ENCODE measurements around the gene MITF.

MITF gene

DNA sequence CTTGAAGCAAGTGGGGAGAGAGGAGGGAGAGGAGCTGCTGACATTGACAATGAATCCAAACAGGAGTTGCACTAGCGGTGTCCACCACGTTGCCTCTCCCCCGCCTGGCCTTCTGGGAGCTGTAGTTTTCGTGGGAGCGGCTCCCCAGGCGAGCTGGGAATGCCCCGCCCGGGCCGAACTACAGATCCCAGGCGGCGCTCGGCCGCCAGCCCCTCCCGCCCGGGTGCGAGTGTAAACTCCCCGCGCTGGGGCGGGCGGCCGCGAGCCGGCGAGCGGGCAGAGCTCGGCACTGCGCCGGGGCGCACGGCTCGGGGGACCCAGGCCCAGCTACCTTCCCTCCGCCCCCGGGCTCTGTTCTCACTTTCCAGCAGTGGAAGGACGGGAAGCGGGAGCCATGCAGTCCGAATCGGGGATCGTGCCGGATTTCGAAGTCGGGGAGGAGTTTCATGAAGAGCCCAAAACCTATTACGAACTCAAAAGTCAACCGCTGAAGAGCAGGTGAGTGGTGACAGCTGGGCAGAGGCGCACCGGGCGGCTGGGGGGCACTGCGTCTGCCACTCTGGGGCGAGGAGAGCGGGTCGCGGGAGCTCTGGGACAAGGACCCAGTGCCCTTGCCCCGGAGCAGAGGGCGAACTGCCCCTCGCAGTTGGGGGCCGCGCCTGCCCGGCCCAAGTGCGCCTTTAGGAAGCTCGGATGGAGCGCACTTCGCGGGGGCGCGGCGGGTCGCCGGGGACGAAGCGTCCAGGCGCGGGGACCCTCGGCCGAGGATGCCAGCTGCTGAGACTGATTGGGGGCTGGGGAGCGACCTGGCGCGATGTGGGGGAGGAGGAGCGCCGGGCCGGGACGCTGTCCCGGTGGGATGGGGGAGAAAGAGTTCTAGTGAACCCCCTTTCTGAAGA is at the start of gene MITF:
Gene MITF (plus strand): TSS at position 261 of the 899 bp plus-strand sequence. CDS start 134 bp downstream, at position 395.
- H3K9me3 ChIP-seq (ENCODE audit: control insufficient read depth, low read length): no peaks in the 10 kb centered on the region
- no peaks in the 10 kb centered on the region for H3K36me3 ChIP-seq (ENCODE audit: control insufficient read depth, insufficient read depth, low read length)
- no peaks in the 10 kb centered on the region for H3K27me3 ChIP-seq (ENCODE audit: control insufficient read depth, insufficient read depth, low read length)
- peak within 1 kb of the TSS; percentile 51 for H3K9ac ChIP-seq (ENCODE audit: low read length)
- peak within 1 kb of the TSS; percentile 64 for H3K4me3 ChIP-seq (ENCODE audit: low read length)
- no peaks in the 10 kb centered on the region for H3K4me1 ChIP-seq (ENCODE audit: control insufficient read depth, insufficient read depth, low read length)

- H3K4me3 ChIP-seq (ENCODE audit: low read length): no peak overlapping the region
- H3K4me1 ChIP-seq (ENCODE audit: control insufficient read depth, insufficient read depth, low read length): no peaks in the 10 kb centered on the region
- H3K27me3 ChIP-seq (ENCODE audit: control insufficient read depth, insufficient read depth, low read length): no peaks in the 10 kb centered on the region
- H3K9me3 ChIP-seq (ENCODE audit: control insufficient read depth, low read length): no peaks in the 10 kb centered on the region
- H3K36me3 ChIP-seq (ENCODE audit: control insufficient read depth, insufficient read depth, low read length): no peaks in the 10 kb centered on the region
- no peak overlapping the region for H3K9ac ChIP-seq (ENCODE audit: low read length)
Observed at GRCh38 chr3:69691860-69692259, 47.4 kb upstream of the MITF start.

GRCh38 chr3:69692761-69693160 is 46.5 kb upstream of the MITF start:
- no peaks in the 10 kb centered on the region for H3K27me3 ChIP-seq (ENCODE audit: control insufficient read depth, insufficient read depth, low read length)
- H3K9me3 ChIP-seq (ENCODE audit: control insufficient read depth, low read length): no peaks in the 10 kb centered on the region
- no peaks in the 10 kb centered on the region for H3K4me1 ChIP-seq (ENCODE audit: control insufficient read depth, insufficient read depth, low read length)
- H3K9ac ChIP-seq (ENCODE audit: low read length): no peak overlapping the region
- no peak overlapping the region for H3K4me3 ChIP-seq (ENCODE audit: low read length)
- no peaks in the 10 kb centered on the region for H3K36me3 ChIP-seq (ENCODE audit: control insufficient read depth, insufficient read depth, low read length)

DNA sequence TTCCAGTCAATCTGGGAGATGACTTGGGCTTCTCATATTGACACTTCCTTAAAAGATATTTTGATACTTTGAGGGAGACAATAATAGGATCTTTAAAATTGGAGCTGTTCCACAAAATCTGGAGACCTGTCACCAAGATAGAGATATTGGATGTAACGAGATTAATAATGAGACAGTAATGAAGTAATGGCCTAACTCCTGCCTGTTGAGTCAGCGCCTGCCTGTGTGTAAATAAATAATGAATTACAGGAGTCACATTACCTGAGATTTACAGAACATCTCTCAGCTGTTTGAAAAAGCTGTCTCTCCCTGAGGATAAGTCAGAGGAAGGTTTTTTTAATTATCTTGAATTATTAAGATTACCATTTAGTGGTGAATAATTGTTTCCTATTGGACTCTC is 43.8 kb upstream of the MITF start:
- no peaks in the 10 kb centered on the region for H3K9me3 ChIP-seq (ENCODE audit: control insufficient read depth, low read length)
- no peaks in the 10 kb centered on the region for H3K27me3 ChIP-seq (ENCODE audit: control insufficient read depth, insufficient read depth, low read length)
- H3K36me3 ChIP-seq (ENCODE audit: control insufficient read depth, insufficient read depth, low read length): no peaks in the 10 kb centered on the region
- no peaks in the 10 kb centered on the region for H3K4me1 ChIP-seq (ENCODE audit: control insufficient read depth, insufficient read depth, low read length)
- H3K4me3 ChIP-seq (ENCODE audit: low read length): no peak overlapping the region
- no peak overlapping the region for H3K9ac ChIP-seq (ENCODE audit: low read length)

DNA sequence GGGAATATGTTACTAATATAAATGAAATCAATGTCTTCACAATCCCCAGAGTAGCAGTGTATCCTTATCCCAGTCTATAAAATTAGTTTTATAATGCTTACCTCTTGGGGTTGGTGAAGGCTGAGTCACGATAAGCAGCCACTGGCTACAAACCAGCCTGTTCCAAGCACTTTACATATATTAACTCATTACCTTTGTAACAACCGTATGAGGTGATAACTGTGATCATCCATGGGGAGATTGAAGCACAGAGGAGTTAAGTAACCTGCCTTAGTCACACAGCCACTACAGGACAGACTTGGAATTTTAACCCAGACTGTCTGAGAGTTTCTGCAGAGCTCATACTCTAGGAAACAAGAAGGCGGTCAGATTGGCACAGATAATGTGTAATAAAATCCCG is 43.3 kb upstream of the MITF start:
- no peaks in the 10 kb centered on the region for H3K9me3 ChIP-seq (ENCODE audit: control insufficient read depth, low read length)
- no peaks in the 10 kb centered on the region for H3K4me1 ChIP-seq (ENCODE audit: control insufficient read depth, insufficient read depth, low read length)
- H3K27me3 ChIP-seq (ENCODE audit: control insufficient read depth, insufficient read depth, low read length): no peaks in the 10 kb centered on the region
- no peak overlapping the region for H3K9ac ChIP-seq (ENCODE audit: low read length)
- no peak overlapping the region for H3K4me3 ChIP-seq (ENCODE audit: low read length)
- H3K36me3 ChIP-seq (ENCODE audit: control insufficient read depth, insufficient read depth, low read length): no peaks in the 10 kb centered on the region

DNA sequence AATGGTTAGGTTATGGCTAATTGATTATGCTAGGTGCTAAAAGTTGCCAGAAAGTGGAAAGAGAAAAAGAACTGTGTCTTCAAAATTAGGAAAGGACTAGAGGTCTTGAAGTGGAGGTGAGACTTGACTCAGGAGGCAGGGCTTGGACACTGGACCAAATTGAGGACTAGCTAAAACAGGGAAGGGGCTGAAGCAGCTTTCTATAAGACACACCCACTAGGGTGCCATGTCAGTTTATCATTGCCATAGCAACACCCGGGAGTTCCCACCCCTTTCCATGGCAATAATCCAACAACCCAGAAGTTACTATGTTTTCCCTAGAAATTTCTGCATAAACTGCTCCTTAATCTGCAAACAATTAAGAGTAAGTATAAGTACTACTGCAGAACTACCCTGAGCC is 42.9 kb upstream of the MITF start:
- Histone ChIP-seq H3K9ac (ENCODE audit: low read length) (no peak overlapping the region), H3K9me3 (ENCODE audit: control insufficient read depth, low read length) (no peaks in the 10 kb centered on the region), H3K27me3 (ENCODE audit: control insufficient read depth, insufficient read depth, low read length) (no peaks in the 10 kb centered on the region), H3K4me1 (ENCODE audit: control insufficient read depth, insufficient read depth, low read length) (no peaks in the 10 kb centered on the region), H3K4me3 (ENCODE audit: low read length) (no peak overlapping the region), H3K36me3 (ENCODE audit: control insufficient read depth, insufficient read depth, low read length) (no peaks in the 10 kb centered on the region)

DNA sequence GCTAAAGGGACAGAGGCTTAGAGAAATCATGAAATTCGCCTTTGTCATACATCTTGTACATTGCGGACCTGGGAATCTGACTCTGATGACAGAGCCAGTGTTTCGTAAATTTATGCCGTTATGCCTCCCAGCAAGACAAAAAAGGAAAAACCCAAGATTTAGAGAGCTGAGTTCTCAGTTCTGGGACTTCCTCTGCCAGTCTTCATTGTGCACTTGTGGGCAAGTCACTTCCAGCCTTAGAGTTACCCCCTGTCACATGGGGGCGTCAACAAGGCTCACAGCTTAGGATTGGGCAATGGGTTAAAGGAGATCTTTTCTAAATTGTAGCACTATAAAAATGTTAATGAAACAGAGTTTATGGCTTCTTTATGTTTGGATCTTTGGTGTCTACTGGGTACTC is 41.9 kb upstream of the MITF start:
- H3K4me1 ChIP-seq (ENCODE audit: control insufficient read depth, insufficient read depth, low read length): no peaks in the 10 kb centered on the region
- no peaks in the 10 kb centered on the region for H3K36me3 ChIP-seq (ENCODE audit: control insufficient read depth, insufficient read depth, low read length)
- no peaks in the 10 kb centered on the region for H3K27me3 ChIP-seq (ENCODE audit: control insufficient read depth, insufficient read depth, low read length)
- no peak overlapping the region for H3K9ac ChIP-seq (ENCODE audit: low read length)
- no peaks in the 10 kb centered on the region for H3K9me3 ChIP-seq (ENCODE audit: control insufficient read depth, low read length)
- no peak overlapping the region for H3K4me3 ChIP-seq (ENCODE audit: low read length)

GRCh38 chr3:69698728-69699127 is 40.5 kb upstream of the MITF start:
- H3K9me3 ChIP-seq (ENCODE audit: control insufficient read depth, low read length): no peaks in the 10 kb centered on the region
- H3K4me1 ChIP-seq (ENCODE audit: control insufficient read depth, insufficient read depth, low read length): no peaks in the 10 kb centered on the region
- H3K27me3 ChIP-seq (ENCODE audit: control insufficient read depth, insufficient read depth, low read length): no peaks in the 10 kb centered on the region
- H3K36me3 ChIP-seq (ENCODE audit: control insufficient read depth, insufficient read depth, low read length): no peaks in the 10 kb centered on the region
- no peak overlapping the region for H3K4me3 ChIP-seq (ENCODE audit: low read length)
- H3K9ac ChIP-seq (ENCODE audit: low read length): no peak overlapping the region

- Histone ChIP-seq H3K27me3 (ENCODE audit: control insufficient read depth, insufficient read depth, low read length) (no peaks in the 10 kb centered on the region), H3K9me3 (ENCODE audit: control insufficient read depth, low read length) (no peaks in the 10 kb centered on the region), H3K4me1 (ENCODE audit: control insufficient read depth, insufficient read depth, low read length) (no peaks in the 10 kb centered on the region), H3K4me3 (ENCODE audit: low read length) (no peak overlapping the region), H3K36me3 (ENCODE audit: control insufficient read depth, insufficient read depth, low read length) (no peaks in the 10 kb centered on the region), H3K9ac (ENCODE audit: low read length) (no peak overlapping the region)
Observed at GRCh38 chr3:69699183-69699582, 40.1 kb upstream of the MITF start.

- H3K4me1 ChIP-seq (ENCODE audit: control insufficient read depth, insufficient read depth, low read length): no peaks in the 10 kb centered on the region
- no peaks in the 10 kb centered on the region for H3K27me3 ChIP-seq (ENCODE audit: control insufficient read depth, insufficient read depth, low read length)
- H3K9ac ChIP-seq (ENCODE audit: low read length): no peak overlapping the region
- no peaks in the 10 kb centered on the region for H3K36me3 ChIP-seq (ENCODE audit: control insufficient read depth, insufficient read depth, low read length)
- no peak overlapping the region for H3K4me3 ChIP-seq (ENCODE audit: low read length)
- no peaks in the 10 kb centered on the region for H3K9me3 ChIP-seq (ENCODE audit: control insufficient read depth, low read length)
Observed at GRCh38 chr3:69700949-69701348, 38.3 kb upstream of the MITF start.

- Histone ChIP-seq H3K9me3 (ENCODE audit: control insufficient read depth, low read length) (no peaks in the 10 kb centered on the region), H3K4me1 (ENCODE audit: control insufficient read depth, insufficient read depth, low read length) (no peaks in the 10 kb centered on the region), H3K4me3 (ENCODE audit: low read length) (no peak overlapping the region), H3K27me3 (ENCODE audit: control insufficient read depth, insufficient read depth, low read length) (no peaks in the 10 kb centered on the region), H3K9ac (ENCODE audit: low read length) (no peak overlapping the region), H3K36me3 (ENCODE audit: control insufficient read depth, insufficient read depth, low read length) (no peaks in the 10 kb centered on the region)
Observed at GRCh38 chr3:69710153-69710977, 28.9 kb upstream of the MITF start.

GRCh38 chr3:69712269-69712668 is 27.0 kb upstream of the MITF start:
- H3K4me1 ChIP-seq (ENCODE audit: control insufficient read depth, insufficient read depth, low read length): no peaks in the 10 kb centered on the region
- H3K9me3 ChIP-seq (ENCODE audit: control insufficient read depth, low read length): no peaks in the 10 kb centered on the region
- H3K4me3 ChIP-seq (ENCODE audit: low read length): no peak overlapping the region
- H3K9ac ChIP-seq (ENCODE audit: low read length): no peak overlapping the region
- no peaks in the 10 kb centered on the region for H3K27me3 ChIP-seq (ENCODE audit: control insufficient read depth, insufficient read depth, low read length)
- H3K36me3 ChIP-seq (ENCODE audit: control insufficient read depth, insufficient read depth, low read length): no peaks in the 10 kb centered on the region
